GM18867 (cell line): ENCODE results near the gene RAB17.

Experiments
- ATAC-seq: cut with Tn5 transposase; IDR thresholded peaks from one replicate; pipeline ENCODE4 v1.9.1; 2021; ENCODE audit warnings: mild to moderate bottlenecking, moderate library complexity; ENCODE audit not compliant: unreplicated experiment

Gene RAB17

GRCh38 chr2:237581326-237581725 lies 9.2 kb downstream of the RAB17 start:
- ATAC-seq = no peak

DNA sequence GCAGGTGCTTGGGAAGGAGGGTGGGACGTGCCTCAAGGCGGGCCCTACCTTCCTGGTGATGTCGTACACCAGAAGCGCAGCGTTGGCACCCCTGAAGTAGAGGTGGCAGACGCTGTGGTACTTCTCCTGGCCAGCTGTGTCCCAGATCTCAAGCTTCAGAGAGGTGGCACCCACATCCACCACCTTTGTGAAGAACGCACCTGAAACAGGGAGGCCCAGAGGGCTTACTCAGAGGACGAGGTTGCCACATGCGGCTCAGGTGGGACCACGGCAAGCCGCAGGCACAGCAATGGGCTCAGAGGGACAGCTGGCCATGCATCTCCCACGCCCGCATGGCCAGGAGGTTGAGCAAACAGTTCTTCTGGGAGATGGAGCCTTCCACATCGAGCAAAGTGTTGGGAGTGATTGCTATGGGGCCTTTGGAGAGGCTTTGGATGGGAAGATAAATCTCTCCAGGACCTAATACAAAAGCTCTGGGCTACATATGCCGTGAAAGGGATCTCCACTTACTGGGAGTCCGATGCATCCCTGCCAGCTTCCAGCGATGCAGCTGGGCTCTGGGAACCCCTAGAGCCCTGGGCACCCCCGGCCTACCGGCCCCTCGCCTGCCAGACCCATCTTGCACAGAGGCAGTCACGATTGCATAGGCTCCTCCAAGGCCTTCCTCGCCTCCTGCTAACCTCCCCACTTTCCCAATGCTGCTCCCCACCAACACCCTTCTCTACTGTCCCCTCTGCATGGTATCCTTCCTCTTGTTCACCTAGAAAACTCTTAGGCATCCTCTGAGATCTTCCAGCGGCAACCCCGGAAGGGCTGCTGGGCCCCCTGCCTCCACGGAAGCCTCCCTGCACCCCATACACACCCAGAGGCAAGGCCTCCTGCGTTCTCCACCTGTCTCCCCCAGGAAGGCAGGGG lies 12.3 kb downstream of the RAB17 start:
- no peak for ATAC-seq

DNA sequence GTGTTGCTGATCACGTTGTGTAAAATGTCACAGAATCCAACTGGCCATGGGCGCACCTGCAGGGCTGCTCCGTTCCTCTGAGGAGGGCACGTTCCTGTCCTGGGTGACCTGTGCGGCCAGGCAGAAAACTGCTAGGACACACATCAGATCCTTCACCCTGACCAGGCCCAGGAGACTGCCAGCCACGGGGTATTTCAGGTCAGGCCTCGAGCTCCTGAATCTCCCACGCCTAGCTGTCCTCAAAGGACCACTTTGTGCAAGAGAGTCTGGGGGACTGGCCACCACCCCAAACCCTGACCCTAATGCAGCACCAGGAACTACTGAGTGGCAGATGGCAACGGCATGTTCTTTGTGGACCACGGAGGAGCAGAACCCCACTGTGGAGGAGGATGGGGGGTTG lies 13.1 kb downstream of the RAB17 start:
- no peak for ATAC-seq

- ATAC-seq = no peak
These were observed 13.6 kb downstream of the RAB17 start for GRCh38 chr2:237576974-237577373.

DNA sequence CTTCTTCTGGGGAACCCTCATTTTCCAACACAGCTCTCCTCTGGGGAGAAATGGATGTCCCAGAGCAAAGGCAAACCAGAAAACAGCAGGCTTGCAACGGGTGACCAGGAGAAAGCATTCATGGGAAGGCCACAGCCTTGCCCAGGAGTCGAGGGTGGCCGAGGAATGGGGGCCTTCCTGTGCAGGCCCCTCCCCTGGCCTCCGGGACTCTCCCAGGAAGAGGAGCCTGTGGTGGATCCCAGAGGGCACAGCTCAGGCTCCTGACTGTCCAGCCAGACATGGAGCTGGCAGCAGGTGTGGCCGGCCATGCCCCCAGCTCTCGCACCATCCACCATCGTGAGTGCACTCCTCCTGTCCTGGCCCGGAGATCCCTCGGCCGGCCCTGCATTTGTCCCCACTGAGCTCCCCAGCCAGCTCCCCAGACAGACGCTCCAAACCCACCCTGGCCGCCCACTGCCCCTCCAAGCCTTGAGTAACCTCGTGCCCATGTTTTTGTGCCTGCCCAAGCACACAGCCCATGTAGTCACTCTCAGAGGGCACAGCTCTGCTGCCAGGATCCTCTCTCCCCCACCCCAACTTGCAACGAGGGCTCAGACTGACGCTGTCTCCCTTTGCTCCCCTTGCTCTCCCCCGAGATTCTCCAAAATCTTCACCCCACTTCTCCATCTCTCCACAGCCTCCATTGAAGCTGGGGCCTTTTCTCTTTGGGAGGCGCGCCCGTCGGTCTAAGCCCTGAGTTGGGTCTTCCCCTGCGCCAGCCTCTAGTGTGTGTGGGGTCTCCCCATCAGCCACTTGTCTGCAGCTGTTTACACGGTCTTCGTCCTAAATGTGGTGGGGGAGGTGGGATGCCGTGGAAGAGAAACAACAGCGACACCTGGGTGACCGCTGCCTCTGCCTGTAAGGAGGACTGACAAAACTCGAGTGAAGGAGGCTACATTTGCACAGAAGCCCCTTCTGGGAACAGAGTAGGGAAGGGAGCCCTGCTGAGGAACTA lies 14.4 kb downstream of the RAB17 start:
- no peak for ATAC-seq

DNA sequence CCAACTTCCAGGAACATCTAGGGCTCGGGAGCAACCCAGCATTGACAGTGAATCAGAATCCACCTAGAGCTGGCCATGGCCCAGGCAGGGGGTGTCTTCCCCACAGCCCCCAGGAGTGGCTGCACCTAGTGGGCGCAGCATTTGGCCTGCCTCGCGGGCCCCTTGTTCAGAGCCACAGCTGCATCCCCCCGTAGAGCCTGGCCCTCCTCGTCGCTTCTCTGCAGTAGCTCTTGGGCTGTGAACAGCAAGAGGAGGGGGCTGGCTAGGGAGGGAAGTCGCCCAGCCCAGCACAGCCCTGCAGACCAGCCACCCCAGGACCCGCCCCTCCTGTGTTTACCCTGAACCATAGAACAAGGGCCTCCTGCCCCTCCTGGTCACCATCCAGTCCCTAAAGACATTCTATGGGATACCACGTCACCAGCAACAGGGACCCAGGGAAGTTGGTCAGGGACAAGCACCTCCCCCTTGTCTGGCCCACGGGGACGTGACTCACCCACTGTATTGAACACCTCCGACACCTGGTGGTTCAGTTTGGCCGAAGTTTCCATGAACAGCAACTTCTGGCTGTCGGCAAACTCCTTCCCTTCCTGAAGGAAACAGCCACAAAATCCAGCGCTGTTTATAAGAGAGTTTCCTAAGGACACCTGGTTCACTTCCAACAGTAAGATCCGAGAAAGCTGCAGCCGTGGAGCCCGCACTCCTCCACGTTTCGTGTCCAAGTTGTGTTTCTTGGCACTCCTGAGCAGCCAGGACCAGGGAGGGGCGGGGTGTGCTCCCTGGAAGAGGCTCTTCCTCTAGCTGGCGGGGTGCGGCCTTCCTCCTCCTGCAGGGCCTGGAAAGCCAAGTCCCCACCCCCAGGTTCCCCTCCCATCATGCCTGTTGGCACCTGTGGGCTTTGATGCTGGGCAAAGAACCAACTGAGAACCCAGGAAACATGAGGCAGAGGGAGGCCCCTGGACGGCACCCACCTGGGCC lies 15.4 kb downstream of the RAB17 start:
- ATAC-seq = no peak

DNA sequence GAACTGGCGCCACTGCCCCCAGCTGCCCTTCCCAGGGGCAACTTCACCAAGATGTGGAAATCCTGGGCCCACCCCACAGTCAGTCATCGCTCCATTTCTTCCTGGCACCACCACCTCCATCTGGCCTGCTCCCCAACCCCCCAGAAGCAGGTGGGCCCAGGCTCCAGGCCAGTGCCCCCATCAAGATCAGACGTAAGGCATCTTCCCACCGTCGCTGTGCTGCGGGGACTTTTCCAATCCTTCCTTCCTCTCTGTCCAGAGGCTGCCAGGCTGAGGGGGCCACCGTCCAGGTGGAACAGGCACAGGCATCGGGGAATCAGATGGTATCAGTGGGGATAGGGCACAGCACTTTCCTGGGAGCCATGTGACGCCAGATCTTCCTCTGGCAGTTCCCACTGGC lies 16.1 kb downstream of the RAB17 start:
- no peak for ATAC-seq

- ATAC-seq = no peak
These were observed 16.7 kb downstream of the RAB17 start for GRCh38 chr2:237573721-237574415.

GRCh38 chr2:237572742-237573101 lies 17.8 kb downstream of the RAB17 start:
- ATAC-seq = no peak

DNA sequence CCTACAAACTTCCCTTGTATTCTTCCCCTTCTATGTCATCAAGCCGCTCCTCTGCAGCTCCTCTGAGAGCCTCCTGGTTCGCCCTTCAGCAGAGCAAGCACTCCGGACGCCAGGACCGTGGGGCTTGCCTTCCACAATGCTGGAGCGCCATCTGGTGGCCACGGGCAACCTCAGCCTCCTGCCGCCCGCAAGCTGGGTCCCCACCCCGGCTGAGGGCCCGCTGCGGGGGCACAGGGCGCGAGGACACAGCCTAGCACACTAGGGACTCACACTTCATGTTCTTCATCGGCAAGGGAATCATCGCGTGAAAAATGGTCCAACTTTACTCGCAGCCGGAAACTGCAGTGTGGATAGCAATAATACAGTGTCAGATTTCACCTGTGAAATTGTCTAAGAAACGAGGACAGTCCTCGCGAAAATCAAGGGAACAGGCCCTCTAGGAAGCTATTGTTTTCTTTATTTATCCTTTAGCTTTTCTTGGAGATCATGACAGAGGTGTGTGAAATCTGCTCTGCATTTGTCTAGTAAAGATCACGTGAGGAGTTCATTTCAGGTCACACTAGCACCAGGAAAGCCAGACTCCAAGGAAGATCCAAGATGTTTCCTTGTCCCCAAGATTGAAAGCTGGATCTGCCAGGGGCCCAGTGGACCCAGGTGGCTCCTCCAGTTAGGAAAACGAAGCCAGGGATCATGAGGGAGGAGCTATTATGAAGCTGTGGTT lies 18.4 kb downstream of the RAB17 start:
- ATAC-seq = peak; percentile 83

GRCh38 chr2:237571551-237571950 lies 19.0 kb downstream of the RAB17 start:
- ATAC-seq = no peak

DNA sequence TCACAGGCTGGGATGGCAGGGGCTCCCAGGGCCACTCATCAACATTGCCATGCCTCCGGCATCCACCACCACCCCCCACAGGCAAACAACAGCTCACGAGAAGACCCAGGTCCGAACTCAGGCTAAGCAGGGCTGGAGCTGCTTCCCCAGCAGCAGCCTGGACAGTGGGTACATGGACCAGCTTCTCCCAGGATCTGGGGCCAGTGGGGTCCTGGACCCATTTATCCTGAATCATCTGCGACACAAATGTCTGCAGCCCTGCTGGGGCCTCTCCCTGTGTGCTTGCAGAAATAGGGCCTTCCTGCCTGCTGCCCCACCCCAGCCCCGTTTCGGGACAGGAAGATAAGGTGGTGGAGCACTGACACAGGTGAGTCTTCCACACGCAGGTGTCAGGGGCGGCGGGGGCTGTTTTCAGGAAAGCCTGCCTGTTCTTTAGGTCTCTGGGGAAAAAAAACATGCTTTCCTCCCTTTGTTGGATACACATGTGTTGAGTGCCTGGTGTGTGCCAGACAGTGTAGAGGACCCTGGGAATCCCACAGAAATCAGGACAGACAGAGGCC lies 19.7 kb downstream of the RAB17 start:
- ATAC-seq = no peak

DNA sequence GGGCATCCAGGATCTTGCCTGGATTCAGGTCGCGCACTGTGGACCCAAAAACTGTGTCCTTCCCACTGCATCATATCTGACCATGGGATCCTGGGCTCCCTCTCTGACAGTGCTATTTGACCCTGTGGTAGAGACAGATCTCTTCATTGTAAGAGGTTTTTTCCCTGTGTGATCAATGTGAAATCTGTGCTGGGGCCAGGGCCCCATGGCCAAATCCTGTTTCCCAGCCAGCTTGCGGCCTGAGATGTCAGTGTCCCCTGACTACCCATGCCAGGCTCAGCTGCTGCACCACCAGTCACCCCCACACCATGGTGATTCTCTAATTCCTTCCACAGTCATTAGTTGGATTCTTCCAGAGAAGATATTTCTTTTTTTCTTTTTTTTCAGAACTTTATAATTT lies 20.6 kb downstream of the RAB17 start:
- ATAC-seq = no peak

- no peak for ATAC-seq
These were observed 21.5 kb downstream of the RAB17 start for GRCh38 chr2:237569041-237569440.

GRCh38 chr2:237568121-237568660 lies 22.3 kb downstream of the RAB17 start:
- no peak for ATAC-seq

GRCh38 chr2:237567276-237568029 lies 23.1 kb downstream of the RAB17 start:
- ATAC-seq = no peak

DNA sequence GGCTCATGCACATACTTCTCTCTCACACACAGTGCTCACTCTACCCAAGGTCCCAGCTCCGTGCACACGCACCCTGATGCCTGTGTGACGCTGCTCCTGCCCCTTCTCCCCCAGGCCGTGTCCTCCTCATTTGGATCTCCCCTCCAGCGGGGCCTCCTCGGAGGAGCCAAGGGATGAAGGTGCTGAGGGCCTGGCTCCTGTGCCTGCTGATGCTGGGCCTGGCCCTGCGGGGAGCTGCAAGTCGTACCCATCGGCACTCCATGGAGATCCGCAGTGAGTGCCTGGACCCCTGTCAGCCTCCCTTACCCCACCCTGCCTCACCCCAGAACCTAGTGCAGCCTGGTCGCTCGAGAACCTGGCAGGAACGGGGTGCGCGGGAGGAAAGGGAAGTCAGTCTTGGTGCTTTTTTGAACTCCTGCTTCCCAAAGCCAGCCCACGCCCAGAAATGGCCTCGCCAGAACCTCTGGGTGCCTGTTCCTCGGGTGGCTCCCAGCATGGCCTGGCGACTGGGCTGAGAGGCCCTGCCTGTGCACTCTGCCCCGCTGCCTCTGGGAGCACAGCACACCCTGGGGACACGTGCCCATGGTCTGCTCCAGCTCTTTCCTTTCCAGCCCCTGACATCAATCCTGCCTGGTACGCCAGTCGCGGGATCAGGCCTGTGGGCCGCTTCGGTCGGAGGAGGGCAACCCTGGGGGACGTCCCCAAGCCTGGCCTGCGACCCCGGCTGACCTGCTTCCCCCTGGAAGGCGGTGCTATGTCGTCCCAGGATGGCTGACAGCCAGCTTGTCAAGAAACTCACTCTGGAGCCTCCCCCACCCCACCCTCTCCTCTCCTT lies 23.9 kb downstream of the RAB17 start, which contains the start of gene PRLH:
Gene PRLH, plus strand, starts transcription at position 174 of the 835 bp plus-strand sequence. Its CDS starts 0 bp downstream, at position 174.
- no peak for ATAC-seq
